ENCODE data around the gene OCEL1. TPM values are rescaled to one million over a fixed set of nuclear protein-coding genes. Genes with fewer than 3 reads are reported as not detected.

OCEL1 gene
- total RNA-seq, 4 donors from 2014 or later: 2.6 to 7.9 (median 4.0) TPM

DNA sequence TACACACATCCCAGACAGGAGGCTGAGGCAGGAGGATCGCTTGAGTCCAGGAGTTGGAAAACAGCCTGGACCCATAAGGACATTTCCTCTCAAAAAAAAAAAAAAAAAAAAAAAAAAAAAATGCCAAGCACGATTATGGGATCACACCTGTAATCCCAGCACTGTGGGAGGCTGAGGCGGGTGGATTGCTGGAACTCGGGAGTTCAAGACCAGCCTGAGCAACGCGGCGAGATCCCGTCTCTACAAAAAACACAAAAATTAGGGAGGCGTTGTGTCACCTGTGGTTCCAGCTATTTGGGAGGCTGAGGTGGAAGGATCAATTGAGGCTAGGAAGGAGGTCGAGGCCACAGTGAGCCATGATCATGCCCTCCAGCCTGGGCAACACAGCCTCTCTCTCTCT is 973 bp upstream of the OCEL1 start:
- 80 to 87% methylated on average over 10 of the region's 10 CpGs for WGBS, 2 donors
- H3K4me3 ChIP-seq (ENCODE audit: low read depth, poor library complexity, severe bottlenecking): no peak overlapping the region
- TF ChIP-seq POLR2A (IDR thresholded peaks at IDR 0.05): no peak
- TF ChIP-seq, protein P1, sequence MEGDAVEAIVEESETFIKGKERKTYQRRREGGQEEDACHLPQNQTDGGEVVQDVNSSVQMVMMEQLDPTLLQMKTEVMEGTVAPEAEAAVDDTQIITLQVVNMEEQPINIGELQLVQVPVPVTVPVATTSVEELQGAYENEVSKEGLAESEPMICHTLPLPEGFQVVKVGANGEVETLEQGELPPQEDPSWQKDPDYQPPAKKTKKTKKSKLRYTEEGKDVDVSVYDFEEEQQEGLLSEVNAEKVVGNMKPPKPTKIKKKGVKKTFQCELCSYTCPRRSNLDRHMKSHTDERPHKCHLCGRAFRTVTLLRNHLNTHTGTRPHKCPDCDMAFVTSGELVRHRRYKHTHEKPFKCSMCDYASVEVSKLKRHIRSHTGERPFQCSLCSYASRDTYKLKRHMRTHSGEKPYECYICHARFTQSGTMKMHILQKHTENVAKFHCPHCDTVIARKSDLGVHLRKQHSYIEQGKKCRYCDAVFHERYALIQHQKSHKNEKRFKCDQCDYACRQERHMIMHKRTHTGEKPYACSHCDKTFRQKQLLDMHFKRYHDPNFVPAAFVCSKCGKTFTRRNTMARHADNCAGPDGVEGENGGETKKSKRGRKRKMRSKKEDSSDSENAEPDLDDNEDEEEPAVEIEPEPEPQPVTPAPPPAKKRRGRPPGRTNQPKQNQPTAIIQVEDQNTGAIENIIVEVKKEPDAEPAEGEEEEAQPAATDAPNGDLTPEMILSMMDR (IDR thresholded peaks at IDR 0.05): no peak
- intact Hi-C loops (cut with DNase I; ENCODE audit: low total_unique reads): no loop called here
- no peak for DNase-seq (ENCODE audit: low spot score in 2 of 2)

DNA sequence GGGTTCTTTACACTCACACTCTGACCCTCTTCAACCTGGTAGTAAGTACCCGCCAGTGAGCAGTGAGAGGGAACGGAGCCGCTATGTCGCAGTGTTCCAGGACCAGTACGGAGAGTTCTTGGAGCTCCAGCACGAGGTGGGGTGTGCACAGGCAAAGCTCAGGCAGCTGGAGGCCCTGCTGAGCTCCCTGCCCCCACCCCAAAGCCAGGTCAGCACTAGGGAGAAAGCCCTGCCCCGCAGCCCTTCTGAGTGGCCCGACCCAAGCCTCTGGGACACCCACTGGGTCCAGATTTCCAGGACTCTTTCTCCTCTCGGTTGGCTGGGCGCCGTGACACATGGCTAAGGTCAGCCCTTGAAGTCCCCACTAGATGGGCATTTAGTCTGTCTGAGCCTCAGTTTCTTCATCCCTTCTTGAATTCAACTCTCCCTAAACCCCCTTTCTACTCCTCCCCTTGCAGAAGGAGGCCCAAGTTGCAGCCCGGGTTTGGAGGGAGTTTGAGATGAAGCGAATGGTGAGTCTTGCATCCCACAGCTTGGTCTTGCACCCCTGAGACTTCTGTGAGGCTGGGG is 1.9 kb downstream of the OCEL1 start:
- no peak overlapping the region for H3K4me3 ChIP-seq (ENCODE audit: low read depth, poor library complexity, severe bottlenecking)
- 79 to 83% methylated on average over 13 of the region's 13 CpGs for WGBS, 2 donors
- no peak for DNase-seq (ENCODE audit: low spot score in 2 of 2)
- TF ChIP-seq POLR2A (IDR thresholded peaks at IDR 0.05): no peak
- TF ChIP-seq, protein P1 (IDR thresholded peaks at IDR 0.05): no peak
- intact Hi-C loops (cut with DNase I; ENCODE audit: low total_unique reads): no loop called here

DNA sequence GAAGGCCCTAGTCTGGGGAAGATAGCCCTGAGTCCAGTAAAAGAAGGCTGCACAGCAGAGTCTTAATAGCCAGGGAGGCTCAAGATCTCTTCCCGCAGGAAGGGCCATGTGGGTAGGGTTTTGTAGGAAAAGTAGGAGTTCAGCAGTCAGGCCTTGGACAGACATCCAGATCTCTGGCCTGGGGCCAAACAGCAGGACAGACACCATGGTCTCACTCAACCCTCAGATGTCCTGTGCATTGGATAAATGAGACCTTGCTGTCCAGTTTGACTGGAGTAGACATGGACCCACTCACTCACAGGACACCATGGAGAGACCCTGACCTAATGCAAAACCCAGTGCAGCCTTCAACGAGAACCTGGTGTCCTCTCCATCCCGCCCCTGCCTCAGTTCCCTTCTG is 3.9 kb downstream of the OCEL1 start:
- TF ChIP-seq, protein P1 (IDR thresholded peaks at IDR 0.05): no peak
- no peak for TF ChIP-seq POLR2A (IDR thresholded peaks at IDR 0.05)
- intact Hi-C loops (cut with DNase I; ENCODE audit: low total_unique reads): no loop called here
- H3K4me3 ChIP-seq (ENCODE audit: low read depth, poor library complexity, severe bottlenecking): no peak overlapping the region
- 96 to 100% methylated on average over 3 of the region's 3 CpGs for WGBS, 2 donors
- DNase-seq (ENCODE audit: low spot score in 2 of 2): peak in 1 of 2 donors; percentile 82

DNA sequence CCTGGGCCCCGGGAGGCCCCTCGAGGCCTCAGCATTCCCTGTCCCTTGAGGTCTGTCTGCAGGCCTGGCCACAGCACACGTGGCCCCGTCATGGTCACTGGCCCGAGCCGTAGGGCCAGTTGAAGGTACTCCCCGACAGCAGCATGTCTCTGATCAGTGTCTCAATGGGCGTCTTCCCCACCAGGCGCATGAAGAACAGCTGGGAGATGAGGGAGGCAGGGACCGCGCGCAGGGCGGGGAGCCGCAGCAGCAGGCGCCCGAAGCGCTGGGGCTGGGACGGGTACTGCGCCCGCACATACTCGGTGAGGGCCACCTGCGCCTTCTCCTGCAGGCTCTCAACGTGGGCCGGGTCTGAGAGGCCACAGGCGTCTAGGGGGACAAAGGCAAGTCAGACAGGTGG is 6.2 kb downstream of the OCEL1 start:
- TF ChIP-seq, protein P1 (IDR thresholded peaks at IDR 0.05): no peak
- TF ChIP-seq POLR2A (IDR thresholded peaks at IDR 0.05): no peak
- DNase-seq (ENCODE audit: low spot score in 2 of 2): no peak
- H3K4me3 ChIP-seq (ENCODE audit: low read depth, poor library complexity, severe bottlenecking): no peak overlapping the region
- intact Hi-C loops (cut with DNase I; ENCODE audit: low total_unique reads): no loop called here
- 89 to 94% methylated on average over 25 of the region's 25 CpGs for WGBS, 2 donors

DNA sequence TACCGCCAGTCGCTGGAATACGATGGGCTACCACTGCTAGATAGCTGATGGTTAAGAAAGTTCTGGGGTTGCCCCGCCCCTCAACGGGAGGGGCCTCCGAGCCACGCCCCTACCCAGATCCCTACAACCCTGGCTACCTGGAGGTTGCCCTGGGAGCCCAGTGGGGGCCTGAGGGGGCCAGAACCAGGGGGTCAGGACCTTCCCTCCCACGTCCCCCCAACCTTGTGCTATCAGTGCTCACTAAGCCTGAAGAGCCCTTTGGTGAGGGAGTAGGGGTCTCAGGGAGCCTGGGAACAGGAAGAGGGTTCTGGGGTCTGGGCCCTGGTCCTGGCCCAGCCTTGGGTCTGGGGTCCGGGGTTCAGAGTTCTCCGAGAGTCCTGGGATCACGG is 8.9 kb downstream of the OCEL1 start:
- intact Hi-C loops (cut with DNase I; ENCODE audit: low total_unique reads): no loop called here
- DNase-seq (ENCODE audit: low spot score in 2 of 2): no peak
- no peak for TF ChIP-seq POLR2A (IDR thresholded peaks at IDR 0.05)
- TF ChIP-seq, protein P1 (IDR thresholded peaks at IDR 0.05): no peak
- H3K4me3 ChIP-seq (ENCODE audit: low read depth, poor library complexity, severe bottlenecking): no peak overlapping the region
- WGBS, 2 donors: 23 to 35% methylated on average over 10 to 11 of the region's 11 CpGs

All from lower leg skin (tissue), 4 donors.